GM12865 (cell line): Measurements from ENCODE around the gene CLEC16A.

Source experiments
- DNase-seq: peaks from one replicate; pipeline ENCODE4 v3.0.0; 2010; ENCODE audit warnings: low read depth
- H3K4me3 ChIP-seq: 2 replicates; pipeline ENCODE4 v1.5.1; 2011; ENCODE audit warnings: mild to moderate bottlenecking, low read depth, low read length, control low read depth
- TF ChIP-seq, protein P1 (sequence below): IDR thresholded peaks from 2 replicates; pipeline ENCODE4 v1.5.1; 2011; ENCODE audit warnings: low read length, control low read depth, low read depth, inconsistent platforms; ENCODE audit not compliant: insufficient read depth; ENCODE audit errors: missing control alignments

CLEC16A gene

DNA sequence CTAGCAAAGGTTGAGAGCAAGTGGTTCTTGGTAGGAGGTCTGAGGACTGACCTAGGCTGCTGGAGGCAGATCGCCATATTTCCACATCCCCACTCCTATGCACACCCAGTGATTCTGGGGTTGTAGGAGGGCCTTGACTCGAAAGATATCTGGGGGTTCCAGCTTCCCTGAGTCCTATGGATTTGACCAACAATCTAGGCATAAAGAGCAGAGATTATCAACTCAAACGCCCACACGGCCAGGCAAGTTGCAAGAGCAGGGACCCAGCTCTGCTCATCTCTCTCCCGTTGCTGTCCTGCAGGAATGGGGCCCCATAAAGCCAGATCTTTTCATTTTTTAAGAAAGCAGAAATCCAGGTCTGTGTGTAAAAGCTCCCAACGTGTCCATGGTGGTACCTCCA, 217.1 kb downstream of the CLEC16A start:
- DNase-seq = no peak
- H3K4me3 ChIP-seq = no peak overlapping the region
- TF ChIP-seq, protein P1, sequence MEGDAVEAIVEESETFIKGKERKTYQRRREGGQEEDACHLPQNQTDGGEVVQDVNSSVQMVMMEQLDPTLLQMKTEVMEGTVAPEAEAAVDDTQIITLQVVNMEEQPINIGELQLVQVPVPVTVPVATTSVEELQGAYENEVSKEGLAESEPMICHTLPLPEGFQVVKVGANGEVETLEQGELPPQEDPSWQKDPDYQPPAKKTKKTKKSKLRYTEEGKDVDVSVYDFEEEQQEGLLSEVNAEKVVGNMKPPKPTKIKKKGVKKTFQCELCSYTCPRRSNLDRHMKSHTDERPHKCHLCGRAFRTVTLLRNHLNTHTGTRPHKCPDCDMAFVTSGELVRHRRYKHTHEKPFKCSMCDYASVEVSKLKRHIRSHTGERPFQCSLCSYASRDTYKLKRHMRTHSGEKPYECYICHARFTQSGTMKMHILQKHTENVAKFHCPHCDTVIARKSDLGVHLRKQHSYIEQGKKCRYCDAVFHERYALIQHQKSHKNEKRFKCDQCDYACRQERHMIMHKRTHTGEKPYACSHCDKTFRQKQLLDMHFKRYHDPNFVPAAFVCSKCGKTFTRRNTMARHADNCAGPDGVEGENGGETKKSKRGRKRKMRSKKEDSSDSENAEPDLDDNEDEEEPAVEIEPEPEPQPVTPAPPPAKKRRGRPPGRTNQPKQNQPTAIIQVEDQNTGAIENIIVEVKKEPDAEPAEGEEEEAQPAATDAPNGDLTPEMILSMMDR = no peak

DNA sequence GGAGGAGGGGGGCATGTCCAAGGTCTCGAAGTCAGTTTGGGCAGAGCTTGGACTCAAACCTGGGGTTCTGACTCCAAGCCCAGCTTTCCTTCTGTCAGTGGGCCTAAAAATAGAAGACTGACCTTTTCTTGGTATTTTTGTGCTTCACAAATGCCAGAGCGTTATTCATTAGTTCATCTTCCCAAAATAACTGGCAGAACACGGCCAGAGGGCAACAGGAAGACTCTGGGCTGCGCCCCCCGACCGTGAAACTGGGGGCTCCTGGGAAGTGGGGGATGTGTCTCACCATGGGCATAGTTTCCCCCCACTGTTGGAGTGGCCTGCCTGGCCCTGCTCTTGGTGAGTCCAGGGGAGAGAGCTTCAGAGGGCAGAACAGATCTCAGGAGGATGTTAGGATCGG, 217.6 kb downstream of the CLEC16A start:
- no peak overlapping the region for H3K4me3 ChIP-seq
- no peak for DNase-seq
- TF ChIP-seq, protein P1 = no peak

DNA sequence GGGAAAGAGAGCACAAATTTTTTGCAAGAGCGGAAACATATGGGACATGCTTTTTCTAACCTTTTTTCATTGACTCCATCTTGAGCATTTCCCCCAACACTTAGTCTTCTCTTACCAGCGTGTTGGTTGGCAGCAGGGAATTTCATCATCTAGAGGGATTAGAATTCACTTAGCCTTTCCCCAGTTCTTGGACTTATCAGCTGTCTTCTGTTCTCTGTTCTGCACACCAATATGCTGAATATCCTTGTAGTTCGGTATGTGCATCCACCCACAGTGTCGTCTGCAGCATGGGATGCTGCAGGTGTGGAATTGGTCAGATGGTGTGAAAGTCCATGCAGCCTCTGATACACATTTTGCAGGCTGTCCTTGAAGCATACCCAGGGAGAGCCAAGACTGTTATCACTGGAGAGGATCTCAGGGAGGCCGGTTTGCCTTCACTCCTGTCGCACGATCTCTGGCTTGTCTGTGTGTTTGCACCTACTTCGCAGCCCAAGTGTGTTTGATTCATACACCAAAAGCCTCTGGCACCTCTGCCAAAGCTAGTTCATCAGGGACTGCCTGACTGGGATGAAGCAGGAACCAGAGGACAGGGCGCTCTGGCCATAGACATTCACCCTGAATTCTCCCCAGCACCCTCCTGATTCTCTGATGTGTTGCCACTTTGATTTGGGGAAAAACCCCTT, 218.4 kb downstream of the CLEC16A start:
- no peak overlapping the region for H3K4me3 ChIP-seq
- DNase-seq = no peak
- TF ChIP-seq, protein P1 = no peak

DNA sequence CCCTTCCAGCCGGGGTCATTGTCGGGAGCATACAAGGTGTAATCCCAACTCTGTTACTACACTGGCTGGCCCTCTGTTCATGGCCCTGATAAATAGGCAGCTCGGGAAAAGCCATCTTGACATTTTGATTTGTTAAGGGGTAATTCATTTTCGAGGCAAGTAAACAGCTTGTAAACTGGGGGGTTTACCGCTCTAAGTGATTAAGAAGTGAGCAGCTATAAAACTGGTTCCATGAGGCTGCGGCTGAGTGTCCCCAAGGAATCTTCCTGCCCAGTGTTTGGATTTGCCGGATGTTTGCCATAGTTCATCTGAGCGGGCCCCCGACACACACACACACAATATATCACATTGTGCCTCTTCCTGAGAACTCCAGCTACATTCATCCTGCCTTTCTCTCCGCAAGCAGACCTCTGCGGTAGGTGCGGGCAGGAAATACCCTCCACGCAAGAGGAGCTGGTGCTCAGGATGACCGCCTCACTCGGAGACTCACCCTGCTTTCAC, 219.4 kb downstream of the CLEC16A start:
- no peak overlapping the region for H3K4me3 ChIP-seq
- no peak for DNase-seq
- TF ChIP-seq, protein P1 = no peak

DNA sequence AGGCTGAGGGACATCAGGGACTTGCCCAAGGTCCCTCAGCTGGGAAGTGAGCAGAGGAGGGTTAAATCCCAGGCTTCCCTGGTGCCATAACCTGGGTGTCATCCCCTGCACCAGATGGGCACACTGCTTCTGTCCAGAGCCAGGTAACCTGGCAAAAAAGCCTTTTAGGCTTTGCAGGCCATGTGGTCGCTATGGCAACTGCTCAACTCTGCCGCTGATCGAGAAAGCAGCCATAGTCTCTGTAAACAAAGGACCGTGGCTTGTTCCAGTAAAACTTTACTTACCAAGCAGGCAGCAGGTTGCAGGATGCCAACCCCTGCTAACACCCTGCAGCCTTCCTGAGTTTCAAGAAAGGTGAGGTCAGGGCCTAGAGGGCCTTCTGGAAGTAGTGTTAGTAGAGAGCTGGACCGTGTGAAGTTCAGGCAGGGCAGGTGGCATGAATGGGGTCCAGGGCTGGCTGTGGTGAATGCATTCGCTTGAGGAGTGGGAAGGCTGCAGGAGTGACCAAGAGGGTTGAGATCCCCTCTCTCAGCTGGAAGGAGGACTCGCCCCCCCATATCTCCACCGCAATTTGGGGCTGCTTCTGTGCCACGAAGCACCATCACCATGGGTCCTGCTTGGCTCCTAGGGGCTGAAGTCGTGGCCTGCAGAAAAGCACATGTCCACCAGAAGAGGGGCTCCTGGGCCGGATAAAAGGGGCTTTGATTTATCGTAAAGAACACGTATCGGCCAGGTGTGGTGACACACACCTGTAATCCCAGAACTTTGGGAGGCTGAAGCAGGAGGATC, 220.3 kb downstream of the CLEC16A start:
- no peak overlapping the region for H3K4me3 ChIP-seq
- DNase-seq = no peak

DNA sequence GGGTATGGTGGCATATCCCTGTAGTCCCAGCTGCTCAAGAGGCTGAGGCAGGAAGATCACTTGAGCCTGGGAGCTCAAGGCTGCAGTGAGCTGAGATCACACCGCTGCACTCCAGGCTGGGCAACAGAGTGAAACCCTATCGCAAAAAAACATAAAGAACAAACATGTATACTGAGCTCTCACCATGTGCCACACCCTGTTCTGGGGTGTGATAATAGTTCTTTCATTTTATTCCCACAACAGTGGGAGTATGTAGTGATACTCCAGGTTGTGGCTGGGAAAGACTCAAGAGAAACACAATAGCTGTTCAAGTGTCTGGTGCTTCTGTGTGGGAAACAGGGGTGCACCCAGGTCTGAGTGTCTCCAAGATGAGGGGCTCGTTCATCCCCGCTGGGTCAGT, 221.0 kb downstream of the CLEC16A start:
- H3K4me3 ChIP-seq = no peak overlapping the region
- TF ChIP-seq, protein P1 = no peak
- DNase-seq = no peak

More for the DNA sequence above, 220.3 kb downstream of the CLEC16A start:
- TF ChIP-seq, protein P1 = no peak
